HuH-7 (cell line): Measurements from ENCODE around the gene THRA.

Experiments used
- DNase-seq: peaks from one replicate; pipeline ENCODE4 v3.0.0; 2011; ENCODE audit warnings: low spot score

The THRA gene

DNA sequence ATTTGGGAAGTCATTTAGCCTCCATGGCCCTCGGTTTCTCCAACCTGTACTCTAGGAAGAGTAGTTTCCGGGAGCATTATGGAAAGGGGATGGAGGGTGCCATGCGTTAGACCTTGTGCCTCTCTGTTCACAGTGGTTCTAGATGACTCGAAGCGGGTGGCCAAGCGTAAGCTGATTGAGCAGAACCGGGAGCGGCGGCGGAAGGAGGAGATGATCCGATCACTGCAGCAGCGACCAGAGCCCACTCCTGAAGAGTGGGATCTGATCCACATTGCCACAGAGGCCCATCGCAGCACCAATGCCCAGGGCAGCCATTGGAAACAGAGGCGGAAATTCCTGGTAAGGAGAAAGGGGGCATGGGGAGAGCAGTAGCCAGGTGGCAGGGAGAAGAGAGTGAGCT is 21.7 kb downstream of the THRA start:
- DNase-seq = no peak

DNA sequence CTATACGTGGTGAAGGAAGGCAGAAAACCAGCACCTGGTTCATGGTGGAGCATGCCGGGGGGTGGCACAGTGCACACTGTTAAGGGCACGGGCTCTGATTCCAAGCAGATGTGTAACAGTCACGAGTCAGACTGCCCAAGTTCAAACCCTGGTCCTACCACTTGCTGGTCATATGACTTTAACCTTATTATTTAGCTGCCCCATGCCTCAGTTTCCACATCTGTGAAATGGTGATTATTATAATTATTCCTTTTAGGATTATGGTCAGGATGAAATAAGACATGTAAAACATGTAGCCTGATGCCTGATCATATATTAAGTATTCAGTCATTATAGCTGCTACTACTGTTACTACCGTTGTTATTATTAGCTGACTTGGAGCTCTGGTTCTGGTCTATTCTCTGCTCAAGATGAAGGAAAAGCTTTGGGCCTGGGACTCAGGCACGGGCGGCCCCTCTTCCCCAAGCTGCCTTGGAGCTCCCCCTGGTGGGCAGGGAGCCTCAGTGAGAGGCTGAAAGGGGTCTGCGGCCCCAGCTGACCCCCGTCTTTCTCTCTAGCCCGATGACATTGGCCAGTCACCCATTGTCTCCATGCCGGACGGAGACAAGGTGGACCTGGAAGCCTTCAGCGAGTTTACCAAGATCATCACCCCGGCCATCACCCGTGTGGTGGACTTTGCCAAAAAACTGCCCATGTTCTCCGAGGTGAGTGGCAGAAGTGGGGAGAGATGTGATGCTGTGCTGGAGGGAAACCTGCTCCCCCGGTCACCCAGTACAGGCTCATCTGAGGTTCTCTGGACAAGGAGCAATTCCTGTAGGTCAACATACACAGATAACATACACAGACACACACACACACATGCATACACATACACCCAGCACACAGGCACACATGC is 23.6 kb downstream of the THRA start:
- DNase-seq = peak; percentile 80

- DNase-seq = no peak
Observed at GRCh38 chr17:40087049-40087794, 24.5 kb downstream of the THRA start.

DNA sequence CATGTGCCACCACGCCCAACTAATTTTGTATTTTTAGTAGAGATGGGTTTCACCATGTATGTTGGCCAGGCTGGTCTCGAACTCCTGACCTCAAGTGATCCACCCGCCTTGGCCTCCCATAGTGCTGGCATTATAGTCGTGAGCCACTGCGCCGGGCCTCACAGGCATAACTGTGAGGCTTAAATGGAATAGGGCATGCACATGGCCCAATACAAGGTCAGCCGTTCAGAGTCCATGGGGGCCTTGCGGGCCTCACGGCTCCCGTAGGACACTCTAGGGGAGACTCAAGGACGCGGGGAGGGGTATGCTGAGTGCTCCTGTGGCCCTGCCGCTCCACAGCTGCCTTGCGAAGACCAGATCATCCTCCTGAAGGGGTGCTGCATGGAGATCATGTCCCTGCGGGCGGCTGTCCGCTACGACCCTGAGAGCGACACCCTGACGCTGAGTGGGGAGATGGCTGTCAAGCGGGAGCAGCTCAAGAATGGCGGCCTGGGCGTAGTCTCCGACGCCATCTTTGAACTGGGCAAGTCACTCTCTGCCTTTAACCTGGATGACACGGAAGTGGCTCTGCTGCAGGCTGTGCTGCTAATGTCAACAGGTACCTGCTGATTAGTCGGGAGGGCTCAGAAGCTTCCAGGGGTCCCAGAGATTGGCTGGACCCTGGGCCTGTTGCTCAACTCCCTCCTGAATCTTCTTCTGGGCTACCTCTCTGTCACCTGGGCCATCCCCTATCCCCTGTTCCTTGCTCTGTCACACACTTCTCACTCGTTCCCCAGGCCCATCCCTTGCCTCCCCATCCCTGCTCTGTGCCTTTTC is 25.3 kb downstream of the THRA start:
- no peak for DNase-seq

GRCh38 chr17:40089077-40089895 is 26.5 kb downstream of the THRA start:
- DNase-seq = no peak

DNA sequence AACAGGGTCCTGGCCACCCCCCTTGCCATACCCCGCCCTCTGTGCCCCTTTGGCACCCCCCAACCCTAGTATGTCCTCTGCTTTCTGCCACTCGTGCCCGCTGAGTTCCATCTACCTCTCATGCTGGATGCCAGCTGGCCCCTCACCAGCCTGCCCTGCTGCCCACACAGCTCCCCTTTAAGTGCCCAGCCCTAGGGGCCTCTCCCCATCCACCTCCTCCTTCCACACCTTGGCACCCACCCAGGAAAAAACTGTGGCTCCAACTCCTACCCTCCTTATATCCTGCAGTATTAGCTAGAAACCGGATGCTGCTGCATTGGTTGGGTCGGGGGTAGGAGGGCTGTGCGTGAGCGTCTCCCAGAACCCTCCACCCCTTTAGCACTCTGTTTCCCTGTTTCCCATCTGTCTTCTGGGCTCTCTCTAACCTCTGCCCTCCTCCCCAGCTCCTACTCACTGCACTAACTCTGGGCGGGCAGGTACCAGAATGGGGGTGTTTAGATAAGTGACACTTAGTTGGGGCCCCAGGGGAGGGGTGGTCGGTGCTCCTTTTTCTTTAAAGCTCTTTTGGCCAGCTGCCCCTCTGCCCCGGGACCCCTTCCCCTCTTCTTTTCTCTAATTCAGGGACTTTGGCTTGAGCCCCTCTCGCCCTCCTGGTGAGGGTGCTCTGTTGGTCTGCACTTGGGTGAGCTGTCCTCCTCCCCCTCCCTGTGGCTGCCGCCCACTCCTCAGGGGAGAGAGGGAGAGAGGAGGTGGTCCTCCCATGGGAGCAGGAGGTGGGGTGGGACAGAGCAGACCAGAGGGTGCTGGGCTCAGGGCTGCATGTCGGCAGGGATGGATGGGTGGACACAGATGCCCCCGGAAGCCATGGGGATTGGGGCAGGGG is 27.7 kb downstream of the THRA start:
- no peak for DNase-seq

DNA sequence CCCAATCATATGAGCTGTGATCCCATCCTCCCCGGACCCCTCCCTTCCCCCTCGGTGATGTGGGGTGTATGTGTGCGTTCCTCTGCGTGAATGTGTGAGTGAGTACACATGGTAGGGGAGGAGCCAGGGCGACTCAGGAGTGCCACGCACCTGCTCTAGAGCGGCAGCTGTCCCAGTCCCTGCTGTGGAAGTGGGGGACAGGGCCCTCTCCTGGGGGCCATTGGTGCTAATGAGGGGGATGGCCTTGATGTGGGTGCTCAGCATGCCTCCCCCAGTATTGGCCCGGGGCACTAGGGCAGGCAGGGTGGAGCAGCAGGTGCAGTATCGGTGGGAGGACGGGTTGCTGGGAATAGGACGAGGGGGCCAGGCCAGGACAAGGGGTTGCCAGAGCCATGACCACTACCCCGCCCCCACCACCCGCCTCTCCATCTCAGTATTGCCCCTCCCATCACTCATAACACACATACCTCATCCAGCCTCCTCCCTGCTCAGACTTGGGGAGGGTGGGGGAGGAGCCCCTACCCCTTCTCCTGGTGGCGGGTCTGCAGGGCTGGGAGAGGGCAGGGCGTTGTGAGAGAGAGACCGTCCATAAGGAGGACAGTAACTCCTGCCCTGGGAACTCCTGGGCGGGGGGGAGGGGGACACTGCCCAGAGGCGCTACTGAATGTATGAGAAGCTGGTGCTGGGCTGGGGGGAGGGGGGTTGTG is 29.1 kb downstream of the THRA start:
- no peak for DNase-seq

DNA sequence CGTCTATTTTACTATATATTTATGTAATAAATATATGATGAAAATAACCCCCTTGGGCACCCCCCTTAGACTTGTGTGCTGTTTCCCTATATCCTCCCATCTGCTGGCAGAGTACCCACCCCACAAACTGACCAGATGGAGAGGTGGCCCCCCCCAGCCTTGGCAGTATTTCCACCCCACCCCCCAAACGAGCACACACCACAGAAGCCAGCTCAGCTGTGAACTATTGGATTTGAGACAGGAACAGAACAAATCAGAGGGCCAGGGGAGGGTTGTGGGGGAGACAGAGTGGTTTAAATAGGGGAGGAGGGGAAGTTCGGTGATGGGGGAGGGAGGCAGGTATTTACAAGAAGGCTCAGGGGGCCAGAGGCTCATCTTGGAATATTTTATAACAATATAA is 29.8 kb downstream of the THRA start:
- no peak for DNase-seq

- no peak for DNase-seq
Observed at GRCh38 chr17:40093005-40093579, 30.3 kb downstream of the THRA start.

DNA sequence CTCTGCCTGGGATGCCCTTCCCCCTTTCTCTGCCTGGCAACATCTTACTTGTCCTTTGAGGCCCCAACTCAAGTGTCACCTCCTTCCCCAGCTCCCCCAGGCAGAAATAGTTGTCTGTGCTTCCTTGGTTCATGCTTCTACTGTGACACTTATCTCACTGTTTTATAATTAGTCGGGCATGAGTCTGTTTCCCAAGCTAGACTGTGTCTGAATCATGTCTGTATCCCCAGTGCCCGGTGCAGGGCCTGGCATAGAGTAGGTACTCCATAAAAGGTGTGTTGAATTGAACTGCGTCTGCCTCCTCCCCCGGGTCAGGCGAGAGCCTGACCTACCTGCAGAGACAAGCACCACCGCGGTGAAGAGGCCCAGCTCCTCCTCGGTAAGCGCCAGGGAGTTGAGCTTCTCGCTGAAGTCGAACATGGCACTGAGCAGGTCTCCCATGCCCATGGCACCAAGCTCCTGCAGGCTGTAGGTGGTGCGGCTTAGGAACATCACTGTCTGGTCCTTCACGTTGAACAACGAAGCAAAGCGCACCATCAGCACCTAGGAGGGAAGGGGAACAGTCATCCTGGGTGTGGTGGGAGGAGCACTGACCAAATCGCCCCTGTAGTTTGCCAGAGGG is 30.9 kb downstream of the THRA start:
- DNase-seq = no peak

DNA sequence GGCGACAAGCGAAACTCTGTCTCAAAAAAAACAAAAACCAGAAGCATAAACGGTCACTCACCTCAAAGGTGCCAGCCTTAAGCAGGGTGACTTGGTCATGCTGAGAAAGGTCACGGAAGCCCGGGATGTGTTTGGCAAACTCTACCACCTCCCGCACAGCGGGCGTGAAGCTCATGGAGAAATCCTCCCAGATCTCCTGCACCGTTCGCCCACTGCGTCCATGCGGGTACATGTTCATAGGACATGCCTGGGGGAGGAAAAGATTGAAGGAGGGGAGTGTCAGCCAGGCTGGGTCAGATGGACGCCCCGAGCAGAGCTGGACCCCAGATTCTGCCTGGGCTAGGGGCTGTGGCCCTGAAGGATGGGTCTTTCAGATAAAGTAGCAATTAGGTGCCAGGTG is 32.1 kb downstream of the THRA start:
- DNase-seq = no peak

DNA sequence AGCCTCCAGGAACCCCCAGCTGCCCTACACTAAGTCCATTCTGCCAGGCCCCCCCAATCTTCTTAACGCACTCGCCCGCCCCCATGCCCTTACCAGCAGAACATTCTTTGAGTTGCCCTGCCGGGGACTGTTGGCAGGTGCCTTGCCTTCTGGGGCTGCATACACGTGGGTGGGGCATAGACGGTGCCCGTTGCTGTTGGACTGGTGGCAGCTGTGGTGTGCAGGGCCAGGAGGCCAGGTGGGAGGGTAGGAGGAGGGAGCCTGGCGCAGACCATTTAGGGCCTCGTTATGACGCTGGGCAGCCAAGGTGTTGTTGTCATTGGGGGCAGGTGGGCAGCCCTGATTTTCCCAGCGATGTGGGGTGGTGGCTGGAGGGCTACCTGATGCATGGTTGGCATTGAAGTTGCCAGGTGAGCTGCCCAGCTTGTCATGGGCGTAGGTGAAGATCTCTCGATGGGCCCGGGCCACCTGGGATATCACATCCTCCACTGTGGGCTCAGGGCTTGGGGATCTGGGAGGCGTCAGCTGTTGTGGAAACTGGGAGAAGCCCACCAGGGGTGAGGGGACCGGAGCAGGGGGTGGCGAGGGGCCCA is 32.7 kb downstream of the THRA start:
- DNase-seq = no peak

GRCh38 chr17:40095944-40096791 is 33.4 kb downstream of the THRA start:
- no peak for DNase-seq

DNA sequence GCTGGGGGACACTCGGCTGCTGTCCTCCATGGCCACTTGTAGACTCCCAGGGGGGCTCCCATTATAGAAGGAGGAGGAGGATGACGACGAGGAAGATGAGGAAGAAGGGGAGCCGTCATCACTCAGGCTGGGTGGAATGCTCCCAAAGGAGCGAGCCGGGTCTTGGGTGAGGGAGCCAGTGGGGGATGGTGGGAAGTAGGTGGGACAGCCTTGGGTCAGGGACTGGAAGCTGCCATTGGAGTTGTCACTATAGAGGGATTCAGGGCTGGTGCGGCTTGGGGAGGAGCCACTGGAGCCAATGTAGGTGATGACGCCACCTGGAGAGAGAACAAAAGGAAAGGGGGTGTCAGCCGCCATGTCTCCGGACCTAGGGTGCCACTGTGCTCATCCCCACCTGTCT is 34.3 kb downstream of the THRA start:
- DNase-seq = no peak

GRCh38 chr17:40097931-40098845 is 35.4 kb downstream of the THRA start:
- peak; percentile 65 for DNase-seq

DNA sequence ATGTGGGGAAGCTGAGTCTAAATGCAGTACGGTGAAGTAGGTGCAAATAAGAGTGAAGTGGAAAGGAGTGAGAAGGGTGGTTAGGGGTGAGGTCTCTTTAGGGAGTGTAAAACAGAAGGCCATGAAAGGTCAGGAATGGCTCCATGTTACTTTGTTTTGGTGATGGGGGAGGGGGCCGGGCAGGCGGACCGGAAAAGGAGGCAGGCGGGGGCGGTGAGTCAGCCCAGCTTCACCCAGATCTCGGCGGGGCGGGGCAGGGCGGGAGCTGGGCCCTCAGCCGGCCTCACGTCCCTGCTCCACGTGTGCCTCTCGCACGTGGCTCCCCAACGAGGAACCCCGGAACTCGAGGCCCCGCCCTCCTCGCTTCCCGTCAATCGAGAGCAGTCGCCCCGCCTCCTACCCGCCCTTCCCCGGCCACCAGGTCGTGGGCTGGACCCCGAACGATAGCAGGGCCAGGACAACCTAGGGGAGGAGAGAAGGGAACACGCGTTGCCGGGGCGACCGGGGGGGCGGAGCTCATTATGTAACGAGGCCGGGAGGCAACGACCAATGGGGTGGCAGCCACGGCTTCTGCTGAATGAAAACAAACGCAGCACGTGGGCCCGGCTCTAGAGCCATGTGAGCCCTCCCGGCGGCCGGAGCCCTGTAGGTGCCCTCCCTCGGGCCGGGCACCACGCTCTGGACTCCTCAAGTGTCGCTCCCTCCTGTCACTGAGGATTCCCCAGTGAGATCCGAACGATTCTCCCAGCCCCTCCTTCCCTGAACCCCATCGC is 36.3 kb downstream of the THRA start:
- DNase-seq = peak; percentile 88
